Measurements from ENCODE around the gene SPATA3.

DNA sequence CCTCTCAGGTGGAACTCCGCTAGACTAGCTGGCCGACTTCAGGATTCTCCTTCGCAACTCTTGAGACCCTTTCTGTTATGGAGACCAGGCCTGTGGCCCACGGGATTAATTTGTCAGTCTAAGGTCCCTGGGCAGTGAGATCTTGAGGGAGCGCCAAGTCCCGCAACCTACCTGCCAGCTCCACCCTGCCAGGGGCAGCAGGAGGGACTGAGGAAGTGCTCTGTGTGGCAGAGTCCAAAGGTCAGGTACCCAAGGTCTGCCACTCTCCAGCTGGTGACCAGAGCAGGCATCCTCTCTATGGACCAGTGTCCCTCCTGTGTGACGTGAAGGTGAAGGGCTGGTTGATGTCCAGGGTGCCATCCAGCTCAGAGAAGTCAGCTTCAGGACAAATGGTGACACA, 4.3 kb upstream of the SPATA3 start:
- TF ChIP-seq PRDM1 (tag by site-specific recombination; IDR thresholded peaks at IDR 0.05) (no peak), EGR2 (tag by site-specific recombination; IDR thresholded peaks at IDR 0.05; ENCODE audit: low read depth) (no peak), KLF10 (tag by site-specific recombination; IDR thresholded peaks at IDR 0.05) (no peak), YY1 (tag by site-specific recombination; IDR thresholded peaks at IDR 0.05) (no peak), KLF16 (tag by site-specific recombination; IDR thresholded peaks at IDR 0.05) (no peak), ZNF677 (tag by site-specific recombination; IDR thresholded peaks at IDR 0.05) (no peak)
- TF ChIP-seq, protein P1, sequence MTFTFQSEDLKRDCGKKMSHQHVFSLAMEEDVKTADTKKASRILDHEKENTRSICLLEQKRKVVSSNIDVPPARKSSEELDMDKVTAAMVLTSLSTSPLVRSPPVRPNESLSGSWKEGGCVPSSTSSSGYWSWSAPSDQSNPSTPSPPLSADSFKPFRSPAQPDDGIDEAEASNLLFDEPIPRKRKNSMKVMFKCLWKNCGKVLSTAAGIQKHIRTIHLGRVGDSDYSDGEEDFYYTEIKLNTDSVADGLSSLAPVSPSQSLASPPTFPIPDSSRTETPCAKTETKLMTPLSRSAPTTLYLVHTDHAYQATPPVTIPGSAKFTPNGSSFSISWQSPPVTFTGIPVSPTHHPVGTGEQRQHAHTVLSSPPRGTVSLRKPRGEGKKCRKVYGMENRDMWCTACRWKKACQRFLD (tag by site-specific recombination; IDR thresholded peaks at IDR 0.05): no peak

Data from HEK293 (cell line).